SK-N-MC (cell line): ENCODE data around the gene PPP1R3C.

Experiments
- EZH2 ChIP-seq: fragments of 200-600 bp; sonication (generic); IDR thresholded peaks from one replicate; pipeline ENCODE4 v1.6.1; 2017; ENCODE audit warnings: antibody characterized with exemption
- POLR2AphosphoS5 ChIP-seq: IDR thresholded peaks from 2 replicates; pipeline ENCODE4 v1.6.1; 2012; ENCODE audit warnings: mild to moderate bottlenecking, low read depth, low read length, borderline replicate concordance

- TF ChIP-seq POLR2AphosphoS5, result no peak
- no peak for TF ChIP-seq EZH2
Measured at GRCh38 chr10:91602868-91603568, 29.9 kb downstream of the PPP1R3C start.
